ENCODE measurements around the gene RPP14.
"Not testable (repeated sequence)": the region's sequence is repeated elsewhere in the genome, so short reads cannot be mapped to it uniquely, and the experiment has no call there.

RPP14 gene

GRCh38 chr3:58305882-58306711 lies at the start of gene RPP14, which contains the start of gene HTD2:
Gene RPP14 (plus strand): TSS chr3:58306245. CDS start chr3:58310330, 4,085 bp downstream.
Gene HTD2 (plus strand): TSS chr3:58306520. CDS start chr3:58317614, 11,094 bp downstream.
- peak within 1 kb of the TSS; percentile 90 for H3K4me3 ChIP-seq (ENCODE audit: low read depth, low read length)

GRCh38 chr3:58256511-58256910 lies 49.5 kb upstream of the RPP14 start:
- H3K4me3 ChIP-seq (ENCODE audit: low read depth, low read length) = no peak overlapping the region

- no peak overlapping the region for H3K4me3 ChIP-seq (ENCODE audit: low read depth, low read length)
Measured at GRCh38 chr3:58258392-58259055, 47.5 kb upstream of the RPP14 start.

- no peak overlapping the region for H3K4me3 ChIP-seq (ENCODE audit: low read depth, low read length)
Measured at GRCh38 chr3:58260261-58260731, 45.7 kb upstream of the RPP14 start.

GRCh38 chr3:58260733-58261132 lies 45.3 kb upstream of the RPP14 start:
- H3K4me3 ChIP-seq (ENCODE audit: low read depth, low read length) = no peak overlapping the region

DNA sequence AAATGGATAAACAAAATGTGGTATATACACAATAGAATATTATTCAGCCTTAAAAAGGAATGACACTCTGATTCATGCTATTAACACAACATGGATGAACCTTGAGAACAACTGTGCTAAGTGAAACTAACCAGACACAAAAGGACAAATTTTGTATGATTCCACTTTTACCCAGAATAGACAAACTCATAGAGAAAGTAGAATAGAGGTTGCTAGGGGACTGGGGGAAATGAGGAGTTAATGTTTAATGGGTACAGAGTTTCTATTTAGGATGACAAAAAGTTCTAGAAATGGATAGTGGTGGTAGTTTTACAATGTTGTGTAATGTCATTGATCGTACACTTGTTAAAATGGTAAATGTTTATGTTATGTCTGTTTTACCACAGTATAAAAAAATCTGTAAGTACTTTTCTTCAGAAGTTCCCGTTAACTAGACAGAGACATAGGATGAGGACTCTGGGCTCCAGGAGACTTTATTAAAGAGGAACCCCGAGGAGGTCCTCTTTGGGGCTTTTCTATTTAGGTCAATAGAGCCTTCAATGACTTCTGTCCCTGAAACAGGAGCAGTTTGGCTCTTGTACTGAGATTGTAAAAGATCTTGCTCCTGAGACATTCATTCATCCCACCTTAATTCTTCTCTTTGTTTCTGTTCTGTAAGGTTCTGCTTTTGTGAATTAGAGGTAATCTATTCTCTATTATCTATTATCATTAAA lies 43.9 kb upstream of the RPP14 start:
- H3K4me3 ChIP-seq (ENCODE audit: low read depth, low read length) = no peak overlapping the region

DNA sequence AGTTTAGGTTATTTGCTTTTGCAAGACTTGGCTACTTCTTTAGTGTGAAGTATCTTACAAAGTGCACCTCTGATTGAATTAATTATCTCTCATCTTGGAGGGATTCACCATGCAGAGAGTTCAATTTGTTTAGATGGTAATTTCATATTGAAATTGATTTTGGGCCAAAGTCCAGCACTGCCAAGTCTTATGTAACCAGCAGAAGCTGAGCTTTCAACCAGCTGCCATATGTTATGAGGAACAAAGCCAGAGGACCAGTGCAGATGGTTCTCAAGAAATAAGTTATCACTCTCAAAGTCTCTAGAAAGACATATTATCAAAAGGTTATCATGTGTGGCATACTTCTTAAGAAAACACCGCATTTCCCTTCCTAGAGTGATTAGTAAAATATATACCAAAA lies 39.5 kb upstream of the RPP14 start:
- H3K4me3 ChIP-seq (ENCODE audit: low read depth, low read length) = no peak overlapping the region

GRCh38 chr3:58267543-58267942 lies 38.5 kb upstream of the RPP14 start:
- not testable (repeated sequence) for H3K4me3 ChIP-seq (ENCODE audit: low read depth, low read length)

- H3K4me3 ChIP-seq (ENCODE audit: low read depth, low read length) = no peak overlapping the region
Measured at GRCh38 chr3:58269356-58269755, 36.7 kb upstream of the RPP14 start.

GRCh38 chr3:58270485-58270884 lies 35.6 kb upstream of the RPP14 start:
- no peak overlapping the region for H3K4me3 ChIP-seq (ENCODE audit: low read depth, low read length)

- H3K4me3 ChIP-seq (ENCODE audit: low read depth, low read length) = no peak overlapping the region
Measured at GRCh38 chr3:58271901-58272501, 34.0 kb upstream of the RPP14 start.

GRCh38 chr3:58272891-58273290 lies 33.2 kb upstream of the RPP14 start:
- no peak overlapping the region for H3K4me3 ChIP-seq (ENCODE audit: low read depth, low read length)

GRCh38 chr3:58273362-58273761 lies 32.7 kb upstream of the RPP14 start:
- H3K4me3 ChIP-seq (ENCODE audit: low read depth, low read length) = not testable (repeated sequence)

GRCh38 chr3:58274027-58274614 lies 31.9 kb upstream of the RPP14 start:
- H3K4me3 ChIP-seq (ENCODE audit: low read depth, low read length) = no peak overlapping the region

- H3K4me3 ChIP-seq (ENCODE audit: low read depth, low read length) = no peak overlapping the region
Measured at GRCh38 chr3:58281069-58281468, 25.0 kb upstream of the RPP14 start.

- no peak overlapping the region for H3K4me3 ChIP-seq (ENCODE audit: low read depth, low read length)
Measured at GRCh38 chr3:58285334-58285733, 20.7 kb upstream of the RPP14 start.

- H3K4me3 ChIP-seq (ENCODE audit: low read depth, low read length) = no peak overlapping the region
Measured at GRCh38 chr3:58287354-58287753, 18.7 kb upstream of the RPP14 start.

DNA sequence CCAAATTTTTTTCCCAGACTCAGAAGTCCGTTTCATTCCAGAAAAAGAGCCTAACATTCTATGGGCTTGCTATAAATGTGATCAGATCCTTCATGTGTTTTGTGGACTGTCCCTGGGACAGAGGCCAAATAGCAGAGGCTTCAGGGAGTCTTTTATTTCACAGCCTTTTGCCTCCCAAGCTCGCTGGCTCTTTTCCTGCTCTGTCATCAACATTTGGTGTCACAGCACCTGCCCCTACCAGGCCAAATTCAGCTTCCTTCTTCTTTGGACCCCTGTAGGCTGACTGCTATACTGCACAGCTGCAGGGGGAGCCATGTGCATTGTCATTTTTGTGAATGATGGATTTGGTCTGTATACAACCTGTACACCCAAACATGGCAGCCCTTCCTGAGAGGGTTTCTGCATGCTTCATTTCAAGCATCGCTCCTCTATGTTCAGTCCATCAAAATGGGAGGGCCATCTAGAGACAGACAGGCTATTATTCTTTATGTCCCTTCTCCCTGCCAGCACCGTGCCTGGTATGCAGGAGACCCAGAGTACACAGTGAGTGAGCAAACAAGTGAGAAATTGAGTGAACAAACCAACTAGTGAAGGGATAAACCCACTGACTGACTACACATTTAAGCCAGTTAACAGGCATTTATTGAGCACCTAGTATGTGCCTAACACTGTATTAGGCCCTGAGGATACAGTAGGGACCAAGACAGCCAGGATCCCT lies 17.9 kb upstream of the RPP14 start:
- H3K4me3 ChIP-seq (ENCODE audit: low read depth, low read length) = no peak overlapping the region

DNA sequence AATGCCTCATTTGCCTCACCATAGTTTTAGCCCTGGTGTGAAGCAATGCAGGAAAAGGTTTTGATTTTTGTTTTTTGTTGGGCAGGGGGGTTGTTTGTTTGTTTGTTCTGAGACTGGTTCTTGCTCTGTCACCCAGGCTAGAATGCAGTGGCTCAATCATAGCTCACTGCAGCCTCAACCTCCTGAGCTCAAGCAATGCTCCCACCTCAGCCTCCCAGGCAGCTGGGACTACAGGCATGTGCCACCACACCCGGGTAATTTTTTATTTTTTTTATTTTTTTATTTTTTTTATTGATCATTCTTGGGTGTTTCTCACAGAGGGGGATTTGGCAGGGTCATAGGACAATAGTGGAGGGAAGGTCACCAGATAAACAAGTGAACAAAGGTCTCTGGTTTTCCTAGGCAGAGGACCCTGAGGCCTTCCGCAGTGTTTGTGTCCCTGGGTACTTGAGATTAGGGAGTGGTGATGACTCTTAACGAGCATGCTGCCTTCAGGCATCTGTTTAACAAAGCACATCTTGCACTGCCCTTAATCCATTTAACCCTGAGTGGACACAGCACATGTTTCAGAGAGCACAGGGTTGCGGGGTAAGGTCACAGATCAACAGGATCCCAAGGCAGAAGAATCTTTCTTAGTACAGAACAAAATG lies 17.0 kb upstream of the RPP14 start:
- not testable (repeated sequence) for H3K4me3 ChIP-seq (ENCODE audit: low read depth, low read length)

GRCh38 chr3:58290446-58290845 lies 15.6 kb upstream of the RPP14 start:
- H3K4me3 ChIP-seq (ENCODE audit: low read depth, low read length) = not testable (repeated sequence)

All from iPS-11a (cell line).